Prostate gland (tissue), 2 donors: ENCODE data around the gene OR4E2.

ENCODE experiments used
- POLR2A ChIP-seq: fragments of 450-650 bp; IDR thresholded peaks from one replicate; pipeline ENCODE4 v1.6.1; 2016; ENCODE audit warnings: antibody characterized with exemption, mild to moderate bottlenecking
- TF ChIP-seq, protein P1 (sequence below), 4 experiments: fragments of 200-600 bp in 2 of 4; fragments of 450-650 bp in 2 of 4; sonication (generic) in 2 of 4; IDR thresholded peaks; 1 replicate in 3 of 4; 2 replicates in 1 of 4; pipeline ENCODE4 v1.5.1; 2016 to 2019; ENCODE audit warnings: antibody characterized with exemption in 4 of 4, mild to moderate bottlenecking in 2 of 4, moderate library complexity in 2 of 4

DNA sequence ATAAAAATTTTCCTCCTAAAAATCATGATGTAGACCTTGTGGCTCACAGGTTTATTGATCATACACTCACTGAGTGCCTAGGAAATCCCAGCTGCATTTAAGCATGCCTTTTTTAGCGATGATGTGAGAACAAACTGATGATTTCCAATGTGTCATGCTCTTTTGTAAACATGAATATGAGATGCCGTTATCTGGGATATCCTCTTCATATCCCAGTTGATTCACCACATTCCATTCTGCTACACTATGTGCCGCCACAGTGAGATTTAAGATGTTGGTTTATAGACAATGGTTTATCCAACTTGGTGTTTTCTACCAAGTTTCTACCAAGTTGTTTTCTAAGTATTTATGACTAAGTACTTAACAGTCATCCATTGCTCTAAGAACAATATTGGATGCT lies 14.7 kb downstream of the OR4E2 start:
- no peak for TF ChIP-seq POLR2A
- TF ChIP-seq, protein P1, sequence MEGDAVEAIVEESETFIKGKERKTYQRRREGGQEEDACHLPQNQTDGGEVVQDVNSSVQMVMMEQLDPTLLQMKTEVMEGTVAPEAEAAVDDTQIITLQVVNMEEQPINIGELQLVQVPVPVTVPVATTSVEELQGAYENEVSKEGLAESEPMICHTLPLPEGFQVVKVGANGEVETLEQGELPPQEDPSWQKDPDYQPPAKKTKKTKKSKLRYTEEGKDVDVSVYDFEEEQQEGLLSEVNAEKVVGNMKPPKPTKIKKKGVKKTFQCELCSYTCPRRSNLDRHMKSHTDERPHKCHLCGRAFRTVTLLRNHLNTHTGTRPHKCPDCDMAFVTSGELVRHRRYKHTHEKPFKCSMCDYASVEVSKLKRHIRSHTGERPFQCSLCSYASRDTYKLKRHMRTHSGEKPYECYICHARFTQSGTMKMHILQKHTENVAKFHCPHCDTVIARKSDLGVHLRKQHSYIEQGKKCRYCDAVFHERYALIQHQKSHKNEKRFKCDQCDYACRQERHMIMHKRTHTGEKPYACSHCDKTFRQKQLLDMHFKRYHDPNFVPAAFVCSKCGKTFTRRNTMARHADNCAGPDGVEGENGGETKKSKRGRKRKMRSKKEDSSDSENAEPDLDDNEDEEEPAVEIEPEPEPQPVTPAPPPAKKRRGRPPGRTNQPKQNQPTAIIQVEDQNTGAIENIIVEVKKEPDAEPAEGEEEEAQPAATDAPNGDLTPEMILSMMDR (IDR thresholded peaks at IDR 0.05): no peak
